SK-N-SH (cell line): Measurements from ENCODE around the gene FMNL2.

ENCODE experiments used
- EP300 ChIP-seq, 2 experiments: IDR thresholded peaks; 2 replicates each; pipeline versions ENCODE4 v1.4.0 to v1.6.1; 2012; ENCODE audit warnings: borderline replicate concordance in 1 of 2, low read depth in 1 of 2, low read length in 1 of 2
- MEF2A ChIP-seq: IDR thresholded peaks from 2 replicates; pipeline ENCODE4 v1.4.0; 2012; ENCODE audit warnings: low read depth, borderline replicate concordance
- POLR2AphosphoS5 ChIP-seq: IDR thresholded peaks from 2 replicates; pipeline ENCODE4 v1.6.1; 2012; ENCODE audit warnings: low read depth, low read length
- SIN3A ChIP-seq: IDR thresholded peaks from 2 replicates; pipeline ENCODE4 v1.6.1; 2012; ENCODE audit warnings: low read depth, mild to moderate bottlenecking, low read length, moderate library complexity, borderline replicate concordance
- SMC3 ChIP-seq: IDR thresholded peaks from 2 replicates; pipeline ENCODE4 v1.6.1; 2012; ENCODE audit warnings: low read depth, low read length, improper control_type of control experiment
- TAF1 ChIP-seq: IDR thresholded peaks from 2 replicates; pipeline ENCODE4 v1.6.1; 2012; ENCODE audit warnings: low read depth, mild to moderate bottlenecking, low read length, moderate library complexity, borderline replicate concordance
- TEAD4 ChIP-seq: IDR thresholded peaks from 2 replicates; pipeline ENCODE4 v1.4.0; 2012; ENCODE audit warnings: mild to moderate bottlenecking, borderline replicate concordance; ENCODE audit not compliant: insufficient read depth
- TF ChIP-seq, protein P1 (sequence below): fragments of 200-600 bp; sonication (generic); IDR thresholded peaks from 2 replicates; pipeline ENCODE4 v1.6.1; 2017; ENCODE audit warnings: antibody characterized with exemption, mild to moderate bottlenecking, moderate library complexity
- TF ChIP-seq, protein P2 (sequence below): IDR thresholded peaks from 2 replicates; pipeline ENCODE4 v1.4.0; 2012; ENCODE audit warnings: low read depth, borderline replicate concordance

DNA sequence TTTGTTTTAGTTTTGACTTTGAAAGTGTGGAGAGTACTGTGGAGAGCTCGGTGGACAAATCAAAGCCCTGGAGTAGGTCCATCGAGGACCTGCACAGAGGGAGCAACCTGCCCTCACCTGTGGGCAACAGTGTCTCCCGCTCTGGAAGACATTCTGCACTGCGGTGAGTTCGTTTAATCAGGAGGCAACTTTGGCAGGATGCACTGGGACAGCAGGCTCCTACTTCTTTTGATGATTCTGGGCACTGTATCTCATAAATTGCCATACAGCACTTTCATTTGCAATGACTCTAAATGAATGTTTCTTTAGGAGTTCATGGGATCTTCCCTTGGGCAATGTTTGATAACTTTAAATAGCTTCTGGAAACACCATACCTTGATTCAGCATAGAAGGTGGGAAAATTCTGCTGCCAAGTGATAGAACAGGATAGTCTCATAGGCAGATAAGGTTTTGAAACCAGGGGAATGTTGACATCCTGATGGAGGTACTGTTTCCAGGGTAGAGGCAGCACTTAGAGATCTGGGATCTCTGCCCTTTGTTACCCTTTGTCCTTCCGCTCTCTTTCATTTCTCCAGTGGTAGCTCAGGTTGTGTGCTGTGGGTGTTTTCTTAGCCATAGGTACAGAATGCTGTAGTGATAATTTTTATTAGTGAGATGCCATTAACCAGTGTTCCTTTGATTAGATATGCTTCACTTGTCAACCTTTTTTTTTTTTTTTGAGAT is 226.1 kb downstream of the FMNL2 start:
- TF ChIP-seq, protein P1, sequence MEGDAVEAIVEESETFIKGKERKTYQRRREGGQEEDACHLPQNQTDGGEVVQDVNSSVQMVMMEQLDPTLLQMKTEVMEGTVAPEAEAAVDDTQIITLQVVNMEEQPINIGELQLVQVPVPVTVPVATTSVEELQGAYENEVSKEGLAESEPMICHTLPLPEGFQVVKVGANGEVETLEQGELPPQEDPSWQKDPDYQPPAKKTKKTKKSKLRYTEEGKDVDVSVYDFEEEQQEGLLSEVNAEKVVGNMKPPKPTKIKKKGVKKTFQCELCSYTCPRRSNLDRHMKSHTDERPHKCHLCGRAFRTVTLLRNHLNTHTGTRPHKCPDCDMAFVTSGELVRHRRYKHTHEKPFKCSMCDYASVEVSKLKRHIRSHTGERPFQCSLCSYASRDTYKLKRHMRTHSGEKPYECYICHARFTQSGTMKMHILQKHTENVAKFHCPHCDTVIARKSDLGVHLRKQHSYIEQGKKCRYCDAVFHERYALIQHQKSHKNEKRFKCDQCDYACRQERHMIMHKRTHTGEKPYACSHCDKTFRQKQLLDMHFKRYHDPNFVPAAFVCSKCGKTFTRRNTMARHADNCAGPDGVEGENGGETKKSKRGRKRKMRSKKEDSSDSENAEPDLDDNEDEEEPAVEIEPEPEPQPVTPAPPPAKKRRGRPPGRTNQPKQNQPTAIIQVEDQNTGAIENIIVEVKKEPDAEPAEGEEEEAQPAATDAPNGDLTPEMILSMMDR: no peak
- TF ChIP-seq MEF2A: no peak
- no peak for TF ChIP-seq TAF1
- no peak for TF ChIP-seq SIN3A
- no peak for TF ChIP-seq POLR2AphosphoS5
- TF ChIP-seq, protein P2, sequence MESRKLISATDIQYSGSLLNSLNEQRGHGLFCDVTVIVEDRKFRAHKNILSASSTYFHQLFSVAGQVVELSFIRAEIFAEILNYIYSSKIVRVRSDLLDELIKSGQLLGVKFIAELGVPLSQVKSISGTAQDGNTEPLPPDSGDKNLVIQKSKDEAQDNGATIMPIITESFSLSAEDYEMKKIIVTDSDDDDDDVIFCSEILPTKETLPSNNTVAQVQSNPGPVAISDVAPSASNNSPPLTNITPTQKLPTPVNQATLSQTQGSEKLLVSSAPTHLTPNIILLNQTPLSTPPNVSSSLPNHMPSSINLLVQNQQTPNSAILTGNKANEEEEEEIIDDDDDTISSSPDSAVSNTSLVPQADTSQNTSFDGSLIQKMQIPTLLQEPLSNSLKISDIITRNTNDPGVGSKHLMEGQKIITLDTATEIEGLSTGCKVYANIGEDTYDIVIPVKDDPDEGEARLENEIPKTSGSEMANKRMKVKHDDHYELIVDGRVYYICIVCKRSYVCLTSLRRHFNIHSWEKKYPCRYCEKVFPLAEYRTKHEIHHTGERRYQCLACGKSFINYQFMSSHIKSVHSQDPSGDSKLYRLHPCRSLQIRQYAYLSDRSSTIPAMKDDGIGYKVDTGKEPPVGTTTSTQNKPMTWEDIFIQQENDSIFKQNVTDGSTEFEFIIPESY: no peak
- TF ChIP-seq SMC3: no peak
- no peak for TF ChIP-seq TEAD4
- TF ChIP-seq EP300 (IDR thresholded peaks at IDR 0.05; ENCODE audit: borderline replicate concordance in 1 of 2, low read depth in 1 of 2, low read length in 1 of 2): no peak
